VCaP (cell line): ENCODE measurements around the gene CREB3.

Experiments
- H3K27ac ChIP-seq: fragments of 450-650 bp; 2 replicates; pipeline ENCODE4 v1.5.1; 2017
- CTCF ChIP-seq: fragments of 450-650 bp; conservative IDR thresholded peaks from 2 replicates; pipeline ENCODE4 v1.5.1; 2017; ENCODE audit warnings: mild to moderate bottlenecking, moderate library complexity

The CREB3 gene

GRCh38 chr9:35702696-35703095 is 29.8 kb upstream of the CREB3 start:
- no peak overlapping the region for H3K27ac ChIP-seq
- no peak for TF ChIP-seq CTCF

- no peak overlapping the region for H3K27ac ChIP-seq
- no peak for TF ChIP-seq CTCF
These were observed 28.4 kb upstream of the CREB3 start for GRCh38 chr9:35703906-35704672.

GRCh38 chr9:35705372-35705771 is 27.1 kb upstream of the CREB3 start:
- H3K27ac ChIP-seq, result no peak overlapping the region
- TF ChIP-seq CTCF, result no peak

GRCh38 chr9:35705836-35706430 is 26.5 kb upstream of the CREB3 start:
- no peak for TF ChIP-seq CTCF
- H3K27ac ChIP-seq, result no peak overlapping the region

GRCh38 chr9:35706951-35707350 is 25.5 kb upstream of the CREB3 start:
- H3K27ac ChIP-seq, result no peak overlapping the region
- TF ChIP-seq CTCF, result no peak

- H3K27ac ChIP-seq, result no peak overlapping the region
- no peak for TF ChIP-seq CTCF
These were observed 24.3 kb upstream of the CREB3 start for GRCh38 chr9:35708146-35708545.

GRCh38 chr9:35710818-35711500 is 21.5 kb upstream of the CREB3 start:
- no peak for TF ChIP-seq CTCF
- H3K27ac ChIP-seq, result no peak overlapping the region
